Prostate gland (tissue), 2 donors: ENCODE data around the gene MAML1.

ENCODE experiments used
- CTCF ChIP-seq, 4 experiments: fragments of 200-600 bp in 2 of 4; fragments of 450-650 bp in 2 of 4; sonication (generic) in 2 of 4; IDR thresholded peaks; 1 replicate in 3 of 4; 2 replicates in 1 of 4; pipeline ENCODE4 v1.5.1; 2016 to 2019; ENCODE audit warnings: antibody characterized with exemption in 4 of 4, mild to moderate bottlenecking in 2 of 4, moderate library complexity in 2 of 4
- POLR2AphosphoS5 ChIP-seq: sonication (generic); formaldehyde crosslinking; IDR thresholded peaks from one replicate; pipeline ENCODE4 v1.6.1; 2017; ENCODE audit warnings: antibody characterized with exemption

- TF ChIP-seq CTCF (IDR thresholded peaks at IDR 0.05) = no peak
- TF ChIP-seq POLR2AphosphoS5 = no peak
These were observed 67.0 kb downstream of the MAML1 start for GRCh38 chr5:179799644-179799973.
